H1 (cell line): ENCODE results near the gene AEBP1. TPM values are rescaled to one million over a fixed set of nuclear protein-coding genes. Genes with fewer than 3 reads are reported as not detected.

Experiments used
- CTCF ChIA-PET: fragments of 300-600 bp; sonication (Branson Sonifier 250); formaldehyde crosslinking; loops from one replicate; lab custom pipeline; 2021; ENCODE audit not compliant: partially characterized antibody; lab: Charles Lee
- POLR2A ChIA-PET: fragments of 300-600 bp; sonication (Branson Sonifier 250); formaldehyde crosslinking; loops from one replicate; lab custom pipeline; 2021; ENCODE audit warnings: inconsistent platforms; ENCODE audit not compliant: partially characterized antibody; lab: Charles Lee
- DNase-seq, 2 experiments: peaks; one replicate each; pipeline versions ENCODE4 v3.0.0 to v3.0.0-alpha.2; 2010 to 2022; ENCODE audit warnings: low spot score in 2 of 2, low read depth in 1 of 2, mixed read lengths in 1 of 2
- FAIRE-seq: peaks from 2 replicates; lab custom pipeline; 2011; peaks lifted over from hg19 to GRCh38; lab: Jason Lieb, UNC
- H2AFZ ChIP-seq: 2 replicates; pipeline ENCODE4 v1.8.1; 2012; ENCODE audit warnings: low read length, inconsistent platforms
- H2AK5ac ChIP-seq: 2 replicates; pipeline ENCODE4 v1.6.1; 2013; ENCODE audit warnings: low read depth, low read length
- H2BK120ac ChIP-seq: replicated peaks from 2 replicates; pipeline ENCODE3; 2013; ENCODE audit warnings: low read depth, low read length, inconsistent platforms
- H2BK12ac ChIP-seq: 2 replicates; pipeline ENCODE4 v1.6.1; 2013; ENCODE audit warnings: low read depth, low read length
- H2BK15ac ChIP-seq: 2 replicates; pipeline ENCODE4 v1.6.1; 2013; ENCODE audit warnings: low read length
- H2BK20ac ChIP-seq: 2 replicates; pipeline ENCODE4 v1.6.1; 2013; ENCODE audit warnings: low read length
- H2BK5ac ChIP-seq: 2 replicates; pipeline ENCODE4 v1.6.1; 2013; ENCODE audit warnings: low read depth, low read length
- H3K14ac ChIP-seq: 2 replicates; pipeline ENCODE4 v1.6.1; 2013; ENCODE audit warnings: inconsistent platforms; ENCODE audit not compliant: insufficient read length
- H3K18ac ChIP-seq: 2 replicates; pipeline ENCODE4 v1.6.1; 2013; ENCODE audit warnings: low read length; ENCODE audit errors: extremely low read depth
- H3K23ac ChIP-seq: 2 replicates; pipeline ENCODE4 v1.6.1; 2013; ENCODE audit warnings: inconsistent platforms; ENCODE audit not compliant: insufficient read length
- H3K23me2 ChIP-seq: 2 replicates; pipeline ENCODE4 v1.6.1; 2013; ENCODE audit warnings: low read depth, low read length
- H3K27ac ChIP-seq: 2 replicates; pipeline ENCODE4 v1.6.1; 2011; ENCODE audit warnings: low read depth, low read length, inconsistent platforms
- H3K27me3 ChIP-seq, 4 experiments: replicated peaks in 1 of 4; 1 replicate in 1 of 4; 2 replicates in 3 of 4; pipeline versions ENCODE4 v1.6.1 to v1.8.1; 2011 to 2013; ENCODE audit warnings: low read length in 3 of 4, mild to moderate bottlenecking in 3 of 4, inconsistent platforms in 2 of 4, mixed read lengths in 2 of 4, moderate library complexity in 1 of 4; ENCODE audit not compliant: control insufficient read depth in 3 of 4, insufficient read depth in 3 of 4; ENCODE audit errors: extremely low read depth in 1 of 4
- H3K36me3 ChIP-seq, 4 experiments: 2 replicates each; pipeline versions ENCODE4 v1.6.1 to v1.8.1; 2011 to 2013; ENCODE audit warnings: mild to moderate bottlenecking in 4 of 4, low read length in 3 of 4, moderate library complexity in 2 of 4, control low read depth in 1 of 4, inconsistent platforms in 1 of 4; ENCODE audit not compliant: insufficient read depth in 4 of 4, control insufficient read depth in 2 of 4
- H3K4ac ChIP-seq: replicated peaks from 2 replicates; pipeline ENCODE3; 2013; ENCODE audit warnings: low read length, low read depth, mixed read lengths, inconsistent platforms; ENCODE audit not compliant: insufficient read length
- H3K4me1 ChIP-seq, 4 experiments: replicated peaks in 1 of 4; 1 replicate in 1 of 4; 2 replicates in 3 of 4; pipeline versions ENCODE4 v1.6.1 to v1.8.1; 2011 to 2013; ENCODE audit warnings: low read length in 3 of 4, inconsistent platforms in 2 of 4, mixed read lengths in 1 of 4; ENCODE audit not compliant: insufficient read depth in 4 of 4, control insufficient read depth in 3 of 4
- H3K4me2 ChIP-seq, 2 experiments: 2 replicates each; pipeline versions ENCODE4 v1.6.1 to v1.8.1; 2011 to 2013; ENCODE audit warnings: low read depth in 2 of 2, low read length in 2 of 2, control low read depth in 1 of 2, inconsistent platforms in 1 of 2, mild to moderate bottlenecking in 1 of 2; ENCODE audit not compliant: insufficient read depth in 1 of 2
- H3K4me3 ChIP-seq, 4 experiments: fragments of 200-600, 300-600 bp in 1 of 4; sonication (generic), shearing (Covaris generic), sonication (Bioruptor Twin) in 1 of 4; 2 replicates each; pipeline versions ENCODE4 v1.5.1 to v1.8.1; 2011 to 2016; ENCODE audit warnings: low read length in 4 of 4, low read depth in 3 of 4, control low read depth in 2 of 4, inconsistent platforms in 2 of 4, mild to moderate bottlenecking in 2 of 4, mixed read lengths in 1 of 4, moderate library complexity in 1 of 4; ENCODE audit not compliant: insufficient read depth in 2 of 4; ENCODE audit errors: extremely low read depth in 1 of 4
- H3K56ac ChIP-seq: replicated peaks from 2 replicates; pipeline ENCODE3; 2013; ENCODE audit warnings: low read depth, mild to moderate bottlenecking, mixed read lengths, low read length, inconsistent platforms; ENCODE audit not compliant: insufficient read length
- H3K79me1 ChIP-seq: 2 replicates; pipeline ENCODE4 v1.6.1; 2013; ENCODE audit warnings: low read depth, low read length, control low read depth
- H3K79me2 ChIP-seq, 2 experiments: 2 replicates each; pipeline versions ENCODE4 v1.6.1 to v1.8.1; 2012 to 2013; ENCODE audit warnings: low read length in 2 of 2, mild to moderate bottlenecking in 2 of 2, inconsistent platforms in 1 of 2; ENCODE audit not compliant: insufficient read depth in 2 of 2, control insufficient read depth in 1 of 2
- H3K9ac ChIP-seq, 4 experiments: replicated peaks in 1 of 4; 1 replicate in 1 of 4; 2 replicates in 3 of 4; pipeline versions ENCODE4 v1.6.1 to v1.8.1; 2011 to 2013; ENCODE audit warnings: low read depth in 3 of 4, low read length in 3 of 4, control low read depth in 2 of 4, mild to moderate bottlenecking in 2 of 4, moderate library complexity in 2 of 4, inconsistent platforms in 1 of 4; ENCODE audit errors: extremely low read depth in 1 of 4
- H3K9me3 ChIP-seq, 2 experiments: 2 replicates each; pipeline versions ENCODE4 v1.6.1 to v1.8.1; 2012 to 2013; ENCODE audit warnings: mild to moderate bottlenecking in 2 of 2, moderate library complexity in 2 of 2, control low read depth in 1 of 2, inconsistent platforms in 1 of 2, low read depth in 1 of 2, low read length in 1 of 2, mixed read lengths in 1 of 2; ENCODE audit not compliant: insufficient read depth in 2 of 2
- H4K20me1 ChIP-seq, 2 experiments: replicated peaks in 1 of 2; 2 replicates each; pipeline versions ENCODE3 to v1.8.1; 2011 to 2013; ENCODE audit warnings: inconsistent platforms in 2 of 2, low read length in 2 of 2, mild to moderate bottlenecking in 1 of 2; ENCODE audit not compliant: insufficient read depth in 2 of 2, control insufficient read depth in 1 of 2
- H4K5ac ChIP-seq: 2 replicates; pipeline ENCODE4 v1.6.1; 2013; ENCODE audit warnings: low read length, low read depth, mixed read lengths, inconsistent platforms; ENCODE audit not compliant: insufficient read length
- H4K8ac ChIP-seq: 2 replicates; pipeline ENCODE4 v1.8.0; 2013; ENCODE audit warnings: mild to moderate bottlenecking, moderate library complexity, low read length, inconsistent platforms; ENCODE audit not compliant: insufficient read depth; ENCODE audit errors: extremely low read depth
- H4K91ac ChIP-seq: replicated peaks from 2 replicates; pipeline ENCODE3; 2013; ENCODE audit warnings: low read length, mixed read lengths, inconsistent platforms; ENCODE audit not compliant: insufficient read length
- WGBS, 2 experiments: shearing (Covaris generic) in 1 of 2; methylation state at CpG; one replicate each; pipeline versions ENCODE4 v1.1.6 to v1.1.7; 2013 to 2015; ENCODE audit warnings: low lambda C conversion rate in 2 of 2, mixed read lengths in 2 of 2, inconsistent platforms in 1 of 2, low coverage in 1 of 2, missing lambda C conversion rate in 1 of 2; ENCODE audit not compliant: insufficient replicate concordance in 2 of 2, insufficient coverage in 1 of 2, insufficient read length in 1 of 2; ENCODE audit errors: extremely low coverage in 1 of 2, missing lambda C conversion rate in 1 of 2; 5-methylcytosine and 5-hydroxymethylcytosine counted together
- polyA plus RNA-seq, 7 experiments: library from polyadenylated mRNA; depleted of rRNA in 3 of 7; stranded (reverse) in 5 of 7; unstranded in 2 of 7; fragments of >200 nt in 5 of 7; fragments of 200-250 nt in 2 of 7; gene quantifications; 1 replicate in 5 of 7; 2 replicates in 1 of 7; 4 replicates in 1 of 7; pipeline versions ENCODE4 v1.2.1 to v1.2.3, GENCODE V29; 2011 to 2013; ENCODE audit warnings: missing spikeins in 2 of 7, mixed read lengths in 2 of 7
- total RNA-seq: library from RNA; stranded (reverse); fragmentation: NEBNext Ultra II Directional; extraction: Animal tissue kit (Norgen Biotek cat#: 25700); gene quantifications from 2 replicates; pipeline ENCODE4 v1.2.1, GENCODE V29; 2021

Gene AEBP1
- total and polyA plus RNA-seq, 2 of the 8 experiments (the other 6 are each of a cell fraction or from before 2014, with no cell fraction given) = 10.4 to 41.2 TPM

GRCh38 chr7:44112231-44112996, 8.3 kb downstream of the AEBP1 start:
- no peak overlapping the region for H2BK15ac ChIP-seq
- no peaks in the 10 kb centered on the region for H3K79me1 ChIP-seq
- ChIA-PET CTCF (interaction anchor here (0.7 to 2.6 kb wide), 7 partner anchors 10 to 107 kb away, joined by 3 to 10 read pairs (median 3); partner anchors contain the start of gene PGAM2), POLR2A (interaction anchor here (0.8 to 3.4 kb wide), 9 partner anchors 8 to 48 kb away, joined by 3 to 50 read pairs (median 3); partner anchors contain the start of gene POLD2)
- H4K91ac ChIP-seq = no peak overlapping the region
- H2AFZ ChIP-seq = no peak overlapping the region
- H3K36me3 ChIP-seq = peaks cover 9 to 33% (median 19%) of the 10 kb centered on the region in 4 experiments; a peak in 7 of 8 replicates
- no peak overlapping the region for H2BK5ac ChIP-seq
- no peak overlapping the region for H3K4me2 ChIP-seq
- peaks cover 0 to 11% of the 10 kb centered on the region in 2 experiments for H4K20me1 ChIP-seq
- no peaks in the 10 kb centered on the region for H3K23me2 ChIP-seq
- WGBS, 2 experiments = 88% methylated on average over 35 of the region's 41 CpGs; no CpG with 5 or more reads in 1 of the 2 experiments
- H3K4me1 ChIP-seq = peaks cover 0 to 2% (median 0%) of the 10 kb centered on the region in 4 experiments; a peak in 1 of 7 replicates
- H3K4ac ChIP-seq = no peak overlapping the region
- H2BK120ac ChIP-seq = no peak overlapping the region
- H3K79me2 ChIP-seq = no peaks in the 10 kb centered on the region
- H4K8ac ChIP-seq = no peak overlapping the region; the same call in 1 of the 2 replicates
- H2BK12ac ChIP-seq = no peak overlapping the region
- H3K18ac ChIP-seq = no peak overlapping the region
- H3K9me3 ChIP-seq = no peaks in the 10 kb centered on the region
- no peak overlapping the region for H3K27ac ChIP-seq
- H3K56ac ChIP-seq = no peak overlapping the region
- FAIRE-seq (no peak), DNase-seq (no peak)
- no peak overlapping the region for H3K9ac ChIP-seq
- no peak overlapping the region for H3K14ac ChIP-seq
- H2BK20ac ChIP-seq = no peak overlapping the region
- H3K27me3 ChIP-seq = no peaks in the 10 kb centered on the region
- no peak overlapping the region for H4K5ac ChIP-seq
- H3K4me3 ChIP-seq = no peak overlapping the region
- H2AK5ac ChIP-seq = no peak overlapping the region
- no peak overlapping the region for H3K23ac ChIP-seq
